Measurements from ENCODE around the gene KNTC1. TPM values are rescaled to one million over a fixed set of nuclear protein-coding genes. Genes with fewer than 3 reads are reported as not detected.

KNTC1 gene
- total and polyA plus RNA-seq, 3 donors from 2014 or later: 46.1 to 118 (median 79.8) TPM

DNA sequence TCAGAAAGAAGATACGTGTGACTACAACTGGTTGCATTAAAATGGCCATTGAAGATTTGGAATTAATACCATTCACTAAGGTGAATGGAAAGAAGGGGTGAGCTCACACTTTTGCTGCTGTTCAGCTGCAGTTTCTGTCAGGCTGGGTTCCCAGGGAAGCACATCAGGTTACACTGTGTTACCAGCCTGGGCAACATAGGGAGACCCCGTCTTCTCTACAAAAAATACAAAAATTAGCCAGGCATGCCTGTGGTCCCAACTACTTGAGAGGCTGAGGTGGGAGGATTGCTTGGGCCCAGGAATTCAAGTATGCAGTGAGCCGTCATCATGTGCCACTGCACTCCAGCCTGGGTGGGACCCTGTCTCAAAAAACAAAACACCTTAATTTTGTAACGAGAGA lies 13.4 kb upstream of the KNTC1 start:
- Histone ChIP-seq H3K36me3 (ENCODE audit: low read depth, missing control alignments) (no peaks in the 10 kb centered on the region), H3K4me3 (no peak overlapping the region), H3K9me3 (no peaks in the 10 kb centered on the region), H3K27ac (no peak overlapping the region), H3K4me1 (no peaks in the 10 kb centered on the region), H3K27me3 (no peaks in the 10 kb centered on the region)
- TF ChIP-seq, protein P1, sequence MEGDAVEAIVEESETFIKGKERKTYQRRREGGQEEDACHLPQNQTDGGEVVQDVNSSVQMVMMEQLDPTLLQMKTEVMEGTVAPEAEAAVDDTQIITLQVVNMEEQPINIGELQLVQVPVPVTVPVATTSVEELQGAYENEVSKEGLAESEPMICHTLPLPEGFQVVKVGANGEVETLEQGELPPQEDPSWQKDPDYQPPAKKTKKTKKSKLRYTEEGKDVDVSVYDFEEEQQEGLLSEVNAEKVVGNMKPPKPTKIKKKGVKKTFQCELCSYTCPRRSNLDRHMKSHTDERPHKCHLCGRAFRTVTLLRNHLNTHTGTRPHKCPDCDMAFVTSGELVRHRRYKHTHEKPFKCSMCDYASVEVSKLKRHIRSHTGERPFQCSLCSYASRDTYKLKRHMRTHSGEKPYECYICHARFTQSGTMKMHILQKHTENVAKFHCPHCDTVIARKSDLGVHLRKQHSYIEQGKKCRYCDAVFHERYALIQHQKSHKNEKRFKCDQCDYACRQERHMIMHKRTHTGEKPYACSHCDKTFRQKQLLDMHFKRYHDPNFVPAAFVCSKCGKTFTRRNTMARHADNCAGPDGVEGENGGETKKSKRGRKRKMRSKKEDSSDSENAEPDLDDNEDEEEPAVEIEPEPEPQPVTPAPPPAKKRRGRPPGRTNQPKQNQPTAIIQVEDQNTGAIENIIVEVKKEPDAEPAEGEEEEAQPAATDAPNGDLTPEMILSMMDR (IDR thresholded peaks at IDR 0.05): no peak
- WGBS, 2 donors: 91 to 96% methylated on average over 4 of the region's 4 CpGs
- intact Hi-C loops (cut with DNase I; ENCODE audit: low total_unique reads): no loop called here
- DNase-seq: no peak

DNA sequence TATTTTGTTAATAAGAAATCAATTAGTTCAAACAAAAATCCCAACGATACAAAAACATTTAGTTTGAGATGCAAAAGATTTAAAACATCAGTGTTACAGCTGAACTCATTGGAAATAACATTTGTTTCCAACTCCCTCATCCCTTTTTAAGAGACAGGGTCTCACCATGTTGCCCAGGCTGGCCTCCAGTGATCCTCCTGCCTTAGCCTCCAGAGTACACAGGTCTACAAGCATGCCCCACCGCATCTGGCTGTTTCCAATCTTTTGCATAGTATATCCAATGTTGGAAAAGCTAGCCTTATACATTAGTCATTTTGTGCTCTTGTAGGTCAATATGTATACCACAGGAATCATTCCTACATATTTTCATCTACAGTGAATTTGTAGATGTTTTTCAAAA lies 11.8 kb upstream of the KNTC1 start:
- Histone ChIP-seq H3K27ac (no peak overlapping the region), H3K4me3 (no peak overlapping the region), H3K27me3 (no peaks in the 10 kb centered on the region), H3K9me3 (no peaks in the 10 kb centered on the region), H3K36me3 (ENCODE audit: low read depth, missing control alignments) (no peaks in the 10 kb centered on the region), H3K4me1 (no peaks in the 10 kb centered on the region)
- WGBS, 2 donors: 91 to 95% methylated on average over 2 of the region's 2 CpGs
- DNase-seq: no peak
- intact Hi-C loops (cut with DNase I; ENCODE audit: low total_unique reads): no loop called here
- TF ChIP-seq POLR2A (IDR thresholded peaks at IDR 0.05): no peak
- TF ChIP-seq, protein P1 (IDR thresholded peaks at IDR 0.05): no peak

DNA sequence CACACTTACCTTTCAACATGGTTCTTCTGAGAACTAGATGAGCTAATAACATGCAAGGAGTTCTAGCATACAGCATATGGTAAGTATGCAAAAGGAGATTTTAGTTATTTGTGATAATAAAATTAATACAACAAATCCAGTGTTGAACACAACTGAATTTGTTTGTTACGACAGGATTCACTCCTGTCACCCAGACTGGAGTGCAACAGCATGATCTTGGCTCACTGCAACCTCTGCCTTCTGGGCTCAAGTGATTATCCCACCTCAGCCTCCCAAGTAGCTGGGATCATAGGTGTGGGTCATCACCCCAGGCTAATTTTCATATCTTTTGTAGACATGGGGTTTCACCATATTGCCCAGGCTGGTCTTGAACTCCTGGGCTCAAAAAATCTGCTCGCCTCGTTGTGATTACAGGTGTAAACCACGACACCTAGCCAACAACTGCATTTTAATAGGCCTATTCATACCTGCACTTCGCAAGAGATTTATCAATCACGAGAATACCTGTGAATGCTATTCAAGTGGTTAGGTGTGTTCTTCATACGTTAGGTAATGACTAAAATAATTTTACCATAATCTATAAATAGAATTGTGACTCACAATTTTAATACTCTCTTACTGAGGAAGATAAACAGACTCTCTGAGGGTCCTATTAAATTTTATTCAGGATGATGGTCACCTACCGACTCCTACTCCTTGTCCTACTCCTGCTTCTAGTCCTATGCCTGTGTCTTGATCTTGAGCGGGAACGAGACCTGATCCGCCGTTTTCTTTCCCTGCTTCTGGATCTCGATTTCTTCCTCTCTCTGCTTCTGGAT lies 10.3 kb upstream of the KNTC1 start:
- WGBS, 2 donors: 91 to 92% methylated on average over 13 of the region's 13 CpGs
- TF ChIP-seq POLR2A (IDR thresholded peaks at IDR 0.05): no peak
- TF ChIP-seq, protein P1 (IDR thresholded peaks at IDR 0.05): no peak
- no peak overlapping the region for H3K27ac ChIP-seq
- H3K36me3 ChIP-seq (ENCODE audit: low read depth, missing control alignments): no peaks in the 10 kb centered on the region
- no peaks in the 10 kb centered on the region for H3K4me1 ChIP-seq
- no peaks in the 10 kb centered on the region for H3K27me3 ChIP-seq
- H3K4me3 ChIP-seq: no peak overlapping the region
- DNase-seq: no peak
- intact Hi-C loops (cut with DNase I; ENCODE audit: low total_unique reads): no loop called here
- no peaks in the 10 kb centered on the region for H3K9me3 ChIP-seq

DNA sequence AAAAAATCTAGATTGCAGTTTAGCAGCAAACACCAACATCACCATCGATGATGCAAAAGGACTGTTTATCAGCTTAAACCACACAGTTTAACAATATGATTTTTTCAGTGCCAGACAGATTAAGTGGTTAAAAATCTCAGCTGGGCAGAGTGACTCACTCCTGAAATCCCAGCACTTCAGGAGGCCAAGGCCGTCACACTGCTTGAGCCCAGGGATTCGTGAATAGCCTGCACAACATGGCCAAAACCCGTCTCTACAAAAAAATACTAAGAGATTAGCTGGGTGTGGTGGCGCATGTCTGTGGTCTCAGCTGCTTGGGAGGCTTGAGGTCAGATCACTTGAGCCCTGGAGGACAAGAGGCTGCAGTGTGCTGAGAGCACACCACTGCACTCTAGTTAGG lies 9.2 kb upstream of the KNTC1 start:
- Histone ChIP-seq H3K4me3 (no peak overlapping the region), H3K27me3 (no peaks in the 10 kb centered on the region), H3K27ac (no peak overlapping the region), H3K36me3 (ENCODE audit: low read depth, missing control alignments) (no peaks in the 10 kb centered on the region), H3K4me1 (peaks cover 8% of the 10 kb centered on the region), H3K9me3 (no peaks in the 10 kb centered on the region)
- WGBS, 2 donors: 44 to 54% methylated on average over 5 of the region's 5 CpGs
- TF ChIP-seq, protein P1 (IDR thresholded peaks at IDR 0.05): no peak
- no peak for TF ChIP-seq POLR2A (IDR thresholded peaks at IDR 0.05)
- no peak for DNase-seq
- intact Hi-C loops (cut with DNase I; ENCODE audit: low total_unique reads): no loop called here

DNA sequence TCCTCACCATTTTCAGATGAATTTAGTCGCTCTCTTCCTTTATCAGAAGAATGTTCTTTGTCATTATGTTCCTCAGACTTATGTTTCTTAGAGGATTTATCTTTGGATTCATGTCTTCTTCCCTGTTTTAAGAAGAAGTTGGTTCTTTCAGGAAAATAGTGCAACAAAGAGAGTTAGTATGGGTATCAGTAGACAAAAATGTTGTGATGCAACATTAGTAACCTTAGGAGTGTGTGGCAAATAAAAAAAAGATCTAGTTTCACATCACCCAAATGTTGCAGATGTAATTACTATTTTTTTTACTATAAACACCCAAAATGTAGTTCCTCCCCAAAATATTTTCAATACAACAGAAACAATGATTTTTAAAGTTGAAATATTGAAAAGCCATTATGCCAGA lies 8.1 kb upstream of the KNTC1 start:
- H3K4me3 ChIP-seq: no peak overlapping the region
- peaks cover 14% of the 10 kb centered on the region for H3K4me1 ChIP-seq
- no peak for DNase-seq
- H3K27ac ChIP-seq: no peak overlapping the region
- no peaks in the 10 kb centered on the region for H3K9me3 ChIP-seq
- intact Hi-C loops (cut with DNase I; ENCODE audit: low total_unique reads): no loop called here
- 68 to 83% methylated on average over 1 of the region's 1 CpG for WGBS, 2 donors
- H3K36me3 ChIP-seq (ENCODE audit: low read depth, missing control alignments): no peaks in the 10 kb centered on the region
- no peak for TF ChIP-seq POLR2A (IDR thresholded peaks at IDR 0.05)
- TF ChIP-seq, protein P1 (IDR thresholded peaks at IDR 0.05): no peak
- H3K27me3 ChIP-seq: no peaks in the 10 kb centered on the region
